ENCODE data around the gene NUDCD3.
A peak's percentile ranks its signal among the peaks of the same experiment; 100 is the strongest.

Gene NUDCD3

DNA sequence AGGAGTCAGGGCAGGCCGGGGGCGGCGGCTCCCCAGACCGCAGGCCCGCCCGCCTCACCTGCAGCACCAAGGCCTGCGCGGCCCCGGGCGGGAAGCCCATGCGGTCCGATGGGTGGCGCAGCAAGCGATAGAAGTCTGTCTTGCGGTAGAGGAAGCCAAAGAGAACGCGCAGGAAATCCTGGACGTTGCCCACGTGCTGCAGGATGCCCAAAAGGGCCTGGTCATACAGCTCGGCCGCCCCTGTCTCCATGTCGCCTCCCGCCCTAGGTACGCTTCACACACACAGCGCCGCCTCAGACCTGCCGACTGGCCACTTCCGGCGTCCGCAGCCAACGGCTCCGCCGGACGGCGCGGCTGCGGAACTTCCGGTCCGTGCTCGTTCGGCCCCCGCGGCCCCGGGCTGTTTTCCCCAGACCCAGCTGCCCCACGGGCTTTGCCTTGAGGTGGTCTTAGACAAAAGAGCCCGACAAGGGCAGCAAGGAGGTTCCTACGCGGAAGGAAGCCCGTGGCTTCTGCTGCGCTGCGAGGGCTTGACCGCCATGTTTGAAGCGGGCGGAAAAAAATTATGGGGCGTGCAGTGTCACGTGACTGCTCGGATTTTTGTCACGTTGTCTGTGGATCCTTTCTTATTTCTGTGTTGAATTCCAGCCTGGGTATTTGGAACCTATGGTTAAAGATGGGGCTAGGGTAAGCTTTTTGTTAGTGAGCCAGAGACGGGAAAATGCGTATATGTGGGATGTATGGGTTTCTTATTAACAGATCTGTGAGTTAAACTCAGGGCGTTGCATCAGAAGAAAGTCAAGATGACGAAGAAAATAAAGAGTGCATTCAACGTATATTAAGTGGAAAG lies at the start of gene NUDCD3:
Gene NUDCD3 (minus strand): TSS at position 308 of the 850 bp plus-strand sequence. CDS start 58 bp downstream, at position 250.
- POLR2A ChIA-PET (ENCODE audit: low non-redundant PET), result interaction anchor here (0.6 to 0.9 kb wide), 3 partner anchors 32 to 268 kb away, joined by 3 to 11 read pairs (median 3); no protein-coding TSS in a partner anchor
- CTCF ChIA-PET, result interaction anchor here (0.6 to 3.4 kb wide), 5 partner anchors 37 to 658 kb away, joined by 3 to 15 read pairs (median 3); no protein-coding TSS in a partner anchor

DNA sequence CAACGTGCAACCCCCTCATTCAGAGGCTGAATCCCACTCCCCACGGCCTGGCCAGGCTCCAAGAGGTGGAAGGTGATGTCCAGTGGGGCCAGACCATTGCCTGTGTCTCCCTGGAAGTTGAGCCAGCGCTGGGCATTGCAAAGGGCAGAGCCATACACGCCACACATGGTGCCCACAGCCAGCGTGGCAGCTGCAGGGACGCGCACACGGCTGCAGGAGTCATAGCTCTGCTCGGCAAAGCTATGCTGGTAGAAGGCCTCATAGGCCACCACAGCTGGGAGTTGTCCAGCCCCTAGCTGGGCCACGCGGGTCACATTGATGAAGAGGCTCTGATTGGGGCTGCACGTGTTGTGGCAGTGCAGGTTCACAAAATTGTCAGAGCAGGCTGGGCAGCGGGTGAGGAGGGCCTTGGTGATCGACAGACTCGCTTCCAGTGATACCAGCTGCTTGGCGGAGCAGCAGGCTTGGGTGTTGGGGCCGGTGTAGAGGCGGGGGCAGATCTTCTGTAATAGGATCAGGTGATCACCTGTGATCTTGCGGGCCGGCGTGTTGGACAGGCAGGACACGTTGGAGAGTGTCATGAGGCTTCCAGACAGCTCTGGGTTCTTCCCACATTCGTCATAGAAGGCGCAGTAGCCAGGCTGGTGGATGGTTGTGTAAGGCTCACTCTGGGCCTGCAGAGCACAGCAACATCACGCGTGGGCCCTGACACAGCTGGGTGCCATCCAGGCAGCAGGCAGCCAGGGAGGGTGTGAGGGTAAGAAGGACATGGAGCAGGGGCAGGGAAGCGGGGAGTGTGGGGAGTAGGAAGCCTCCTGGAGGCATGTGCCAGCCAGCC lies 49.4 kb upstream of the NUDCD3 start:
- TF ChIP-seq, protein P1, sequence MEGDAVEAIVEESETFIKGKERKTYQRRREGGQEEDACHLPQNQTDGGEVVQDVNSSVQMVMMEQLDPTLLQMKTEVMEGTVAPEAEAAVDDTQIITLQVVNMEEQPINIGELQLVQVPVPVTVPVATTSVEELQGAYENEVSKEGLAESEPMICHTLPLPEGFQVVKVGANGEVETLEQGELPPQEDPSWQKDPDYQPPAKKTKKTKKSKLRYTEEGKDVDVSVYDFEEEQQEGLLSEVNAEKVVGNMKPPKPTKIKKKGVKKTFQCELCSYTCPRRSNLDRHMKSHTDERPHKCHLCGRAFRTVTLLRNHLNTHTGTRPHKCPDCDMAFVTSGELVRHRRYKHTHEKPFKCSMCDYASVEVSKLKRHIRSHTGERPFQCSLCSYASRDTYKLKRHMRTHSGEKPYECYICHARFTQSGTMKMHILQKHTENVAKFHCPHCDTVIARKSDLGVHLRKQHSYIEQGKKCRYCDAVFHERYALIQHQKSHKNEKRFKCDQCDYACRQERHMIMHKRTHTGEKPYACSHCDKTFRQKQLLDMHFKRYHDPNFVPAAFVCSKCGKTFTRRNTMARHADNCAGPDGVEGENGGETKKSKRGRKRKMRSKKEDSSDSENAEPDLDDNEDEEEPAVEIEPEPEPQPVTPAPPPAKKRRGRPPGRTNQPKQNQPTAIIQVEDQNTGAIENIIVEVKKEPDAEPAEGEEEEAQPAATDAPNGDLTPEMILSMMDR (conservative IDR thresholded peaks at IDR 0.05; ENCODE audit: low read depth), result no peak
- DNase-seq (ENCODE audit: low spot score), result no peak
- ChIA-PET POLR2A (ENCODE audit: low non-redundant PET) (no interaction called here), CTCF (interaction anchor here (0.6 to 0.7 kb wide), 3 partner anchors 17 to 124 kb away, joined by 4 read pairs; no protein-coding TSS in a partner anchor)
- no peak overlapping the region for H3K27ac ChIP-seq

More for the DNA sequence above, at the start of gene NUDCD3:
- peak within 1 kb of the TSS; percentile 93 for H3K27ac ChIP-seq
- TF ChIP-seq, protein P1 (conservative IDR thresholded peaks at IDR 0.05; ENCODE audit: low read depth), result no peak; the same call in 1 of the 2 replicates
- DNase-seq (ENCODE audit: low spot score), result peak; percentile 84

DNA sequence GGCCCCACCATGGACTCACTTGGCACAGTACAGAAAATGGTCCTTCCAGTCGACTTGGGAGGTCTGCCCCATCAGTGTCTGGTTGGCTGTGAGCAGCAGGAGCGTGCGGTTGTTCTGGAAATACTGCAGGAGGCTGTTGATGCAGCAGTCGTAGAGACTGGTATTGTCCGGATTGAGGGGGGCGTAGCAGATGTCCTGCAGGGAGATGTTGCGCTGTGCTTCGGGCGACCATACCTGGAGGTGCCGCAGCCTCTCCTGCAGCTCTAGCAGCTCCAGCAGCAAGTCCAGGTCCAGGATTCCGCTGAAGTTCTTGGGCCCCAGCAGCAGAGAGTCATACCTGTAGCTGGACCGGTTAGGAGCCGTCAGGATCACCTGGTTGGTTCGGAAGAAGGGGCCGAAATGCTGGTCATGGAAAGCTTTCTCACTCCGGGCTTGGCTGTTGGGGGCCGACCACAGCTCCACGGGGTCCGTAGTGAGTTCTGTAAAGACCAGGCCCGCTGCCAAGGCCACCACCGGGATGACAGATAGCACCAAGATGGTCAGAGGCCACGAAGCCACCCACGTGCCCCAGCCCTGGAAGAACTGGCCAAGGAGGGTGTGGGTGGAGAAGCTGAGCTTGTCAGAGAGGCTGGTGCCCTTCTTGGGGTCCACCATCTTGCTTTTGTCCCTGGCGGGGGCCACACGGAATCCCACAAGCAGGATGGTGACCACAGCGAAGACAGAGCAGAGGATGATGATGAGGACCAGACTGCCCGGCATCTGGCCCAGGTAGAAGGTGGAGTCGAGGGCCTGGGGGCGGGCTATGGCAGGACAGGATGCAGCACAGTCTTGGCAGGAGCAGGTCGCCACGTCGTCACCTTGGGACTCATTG lies 48.6 kb upstream of the NUDCD3 start:
- DNase-seq (ENCODE audit: low spot score), result no peak
- H3K27ac ChIP-seq, result no peak overlapping the region
- ChIA-PET CTCF (interaction anchor here (0.6 to 1.0 kb wide), 2 partner anchors 26 to 27 kb away, joined by 3 to 4 read pairs; no protein-coding TSS in a partner anchor), POLR2A (ENCODE audit: low non-redundant PET) (no interaction called here)
- TF ChIP-seq, protein P1 (conservative IDR thresholded peaks at IDR 0.05; ENCODE audit: low read depth), result no peak

DNA sequence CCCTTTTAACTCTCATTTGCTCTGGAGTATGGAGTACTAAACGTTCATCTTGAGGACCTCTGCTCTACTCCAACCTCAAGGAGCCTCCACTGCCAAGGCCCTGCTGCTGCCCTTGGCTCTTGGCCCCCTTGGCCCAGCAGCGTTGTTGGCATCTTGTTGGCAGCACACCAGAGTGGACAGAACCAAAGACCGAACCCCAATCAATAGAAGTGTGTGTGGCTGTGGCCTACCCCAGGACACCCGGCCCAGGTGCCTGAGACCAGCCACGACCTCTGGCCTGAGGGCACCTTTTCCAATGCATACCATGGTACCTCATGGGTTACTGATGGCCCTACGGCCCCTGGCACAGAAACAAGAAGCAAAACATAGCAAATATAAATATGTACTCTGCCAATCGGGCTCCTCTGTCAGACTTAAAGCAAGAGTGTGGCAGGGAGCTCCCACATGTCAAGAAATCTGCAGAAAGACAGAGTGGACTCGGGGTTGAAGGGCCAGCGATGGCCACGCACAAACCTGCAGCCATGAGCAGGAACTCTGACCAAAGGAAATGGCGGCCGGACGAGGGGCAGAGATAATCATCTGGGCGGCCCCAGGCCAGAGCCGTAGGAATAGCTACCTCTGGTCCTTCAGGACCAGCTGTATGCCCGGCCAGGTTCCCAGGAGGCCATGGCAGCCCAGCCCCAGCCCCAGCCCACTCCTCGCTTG lies 47.8 kb upstream of the NUDCD3 start:
- TF ChIP-seq, protein P1 (conservative IDR thresholded peaks at IDR 0.05; ENCODE audit: low read depth), result no peak
- ChIA-PET POLR2A (ENCODE audit: low non-redundant PET) (no interaction called here), CTCF (interaction anchor here (1.0 kb wide), 1 partner anchor 27 kb away, joined by 3 read pairs; no protein-coding TSS in a partner anchor)
- no peak overlapping the region for H3K27ac ChIP-seq
- DNase-seq (ENCODE audit: low spot score), result no peak

DNA sequence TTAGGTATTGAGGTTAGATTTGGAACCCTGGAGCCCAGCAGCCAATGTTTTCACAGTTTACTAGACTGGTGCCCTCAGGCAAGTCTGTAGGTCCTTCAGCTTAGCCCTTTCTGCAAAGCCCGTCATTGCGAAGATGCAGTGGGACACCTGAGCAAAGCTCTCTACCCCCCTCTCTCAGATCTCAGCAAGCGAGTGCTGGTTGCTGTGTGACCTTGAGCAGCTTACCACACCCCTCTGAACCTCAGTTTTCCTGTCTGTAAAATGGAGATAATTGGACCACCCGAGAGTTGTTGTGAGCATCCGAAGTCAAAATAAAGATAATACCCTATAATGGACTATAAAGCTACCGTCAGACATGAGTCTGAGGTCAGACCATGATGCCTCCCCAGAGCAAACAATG lies 47.0 kb upstream of the NUDCD3 start:
- no peak overlapping the region for H3K27ac ChIP-seq
- no peak for DNase-seq (ENCODE audit: low spot score)
- TF ChIP-seq, protein P1 (conservative IDR thresholded peaks at IDR 0.05; ENCODE audit: low read depth), result no peak
- ChIA-PET CTCF (interaction anchor here (0.7 kb wide), 1 partner anchor 294 kb away, joined by 4 read pairs; no protein-coding TSS in a partner anchor), POLR2A (ENCODE audit: low non-redundant PET) (interaction anchor here (0.7 kb wide), 1 partner anchor 119 kb away, joined by 5 read pairs; no protein-coding TSS in a partner anchor)

Measured in RWPE1 (cell line).